ENCODE measurements around the gene PTPRM. TPM values are rescaled to one million over a fixed set of nuclear protein-coding genes. Genes with fewer than 3 reads are reported as not detected.

The PTPRM gene
- total RNA-seq, 1 experiment from 2014 or later, result not detected

- intact Hi-C loops (cut with micrococcal nuclease; ENCODE audit: unreplicated experiment), result no loop called here
- H3K36me3 ChIP-seq (ENCODE audit: insufficient read depth, low read length, poor library complexity, severe bottlenecking), result no peaks in the 10 kb centered on the region
- POLR2A ChIA-PET (ENCODE audit: low non-redundant PET), result no interaction called here
- no peaks in the 10 kb centered on the region for H3K4me1 ChIP-seq (ENCODE audit: insufficient read depth, low read length, poor library complexity, severe bottlenecking)
- CTCF ChIA-PET, result no interaction called here
- no TSS peak for BruUV-seq (replicated peaks)
- DNase-seq (ENCODE audit: low spot score), result no peak
- no peak overlapping the region for H3K4me3 ChIP-seq (ENCODE audit: low read depth, low read length, poor library complexity, severe bottlenecking)
- no peak for TF ChIP-seq EZH2 (IDR thresholded peaks at IDR 0.05; ENCODE audit: borderline replicate concordance, low read depth, low read length, poor library complexity, severe bottlenecking)
- no peak for TF ChIP-seq CTCF (conservative IDR thresholded peaks at IDR 0.05; ENCODE audit: low read depth, low read length)
- no peak overlapping the region for H3K27ac ChIP-seq (ENCODE audit: low read depth, low read length, poor library complexity, severe bottlenecking)
- no peaks in the 10 kb centered on the region for H3K27me3 ChIP-seq (replicated peaks; ENCODE audit: insufficient read depth, low read depth, low read length, poor library complexity)
- peaks cover 8% of the 10 kb centered on the region for H3K9me3 ChIP-seq (ENCODE audit: low read depth, low read length, poor library complexity, severe bottlenecking)
These were observed 255.6 kb downstream of the PTPRM start for GRCh38 chr18:7822435-7823331.

GRCh38 chr18:7824970-7825369, 257.9 kb downstream of the PTPRM start:
- Histone ChIP-seq H3K27ac (ENCODE audit: low read depth, low read length, poor library complexity, severe bottlenecking) (no peak overlapping the region), H3K4me3 (ENCODE audit: low read depth, low read length, poor library complexity, severe bottlenecking) (no peak overlapping the region), H3K4me1 (ENCODE audit: insufficient read depth, low read length, poor library complexity, severe bottlenecking) (no peaks in the 10 kb centered on the region), H3K27me3 (replicated peaks; ENCODE audit: insufficient read depth, low read depth, low read length, poor library complexity) (no peaks in the 10 kb centered on the region), H3K9me3 (ENCODE audit: low read depth, low read length, poor library complexity, severe bottlenecking) (peaks cover 2% of the 10 kb centered on the region), H3K36me3 (ENCODE audit: insufficient read depth, low read length, poor library complexity, severe bottlenecking) (no peaks in the 10 kb centered on the region)
- ChIA-PET CTCF (no interaction called here), POLR2A (ENCODE audit: low non-redundant PET) (no interaction called here)
- intact Hi-C loops (cut with micrococcal nuclease; ENCODE audit: unreplicated experiment), result no loop called here
- TF ChIP-seq EZH2 (IDR thresholded peaks at IDR 0.05; ENCODE audit: borderline replicate concordance, low read depth, low read length, poor library complexity, severe bottlenecking) (no peak), CTCF (conservative IDR thresholded peaks at IDR 0.05; ENCODE audit: low read depth, low read length) (no peak)
- DNase-seq (ENCODE audit: low spot score), result no peak
- no TSS peak for BruUV-seq (replicated peaks)

GRCh38 chr18:7830468-7830867, 263.4 kb downstream of the PTPRM start:
- Histone ChIP-seq H3K9me3 (ENCODE audit: low read depth, low read length, poor library complexity, severe bottlenecking) (peaks cover 13% of the 10 kb centered on the region), H3K4me3 (ENCODE audit: low read depth, low read length, poor library complexity, severe bottlenecking) (no peak overlapping the region), H3K4me1 (ENCODE audit: insufficient read depth, low read length, poor library complexity, severe bottlenecking) (no peaks in the 10 kb centered on the region), H3K36me3 (ENCODE audit: insufficient read depth, low read length, poor library complexity, severe bottlenecking) (no peaks in the 10 kb centered on the region), H3K27ac (ENCODE audit: low read depth, low read length, poor library complexity, severe bottlenecking) (no peak overlapping the region), H3K27me3 (replicated peaks; ENCODE audit: insufficient read depth, low read depth, low read length, poor library complexity) (no peaks in the 10 kb centered on the region)
- intact Hi-C loops (cut with micrococcal nuclease; ENCODE audit: unreplicated experiment), result no loop called here
- CTCF ChIA-PET, result no interaction called here
- BruUV-seq (replicated peaks), result no TSS peak
- TF ChIP-seq CTCF (conservative IDR thresholded peaks at IDR 0.05; ENCODE audit: low read depth, low read length), result no peak
- TF ChIP-seq EZH2 (IDR thresholded peaks at IDR 0.05; ENCODE audit: borderline replicate concordance, low read depth, low read length, poor library complexity, severe bottlenecking), result no peak
- no peak for DNase-seq (ENCODE audit: low spot score)
- POLR2A ChIA-PET (ENCODE audit: low non-redundant PET), result no interaction called here
